Measurements from ENCODE around the gene ATXN1L.

Gene ATXN1L

GRCh38 chr16:71880176-71880575 lies 34.4 kb downstream of the ATXN1L start:
- Histone ChIP-seq H3K27ac (ENCODE audit: low read length) (no peak overlapping the region), H3K36me3 (ENCODE audit: control insufficient read depth, low read depth, low read length) (peaks cover 26% of the 10 kb centered on the region), H3K4me1 (ENCODE audit: control insufficient read depth, low read depth, low read length) (peaks cover 10% of the 10 kb centered on the region), H3K27me3 (ENCODE audit: control insufficient read depth, insufficient read depth, low read length) (no peaks in the 10 kb centered on the region), H3K9ac (ENCODE audit: low read length) (no peak overlapping the region), H3K9me3 (ENCODE audit: control insufficient read depth, low read depth, low read length) (no peaks in the 10 kb centered on the region), H3K4me3 (ENCODE audit: low read length) (no peak overlapping the region)

- peak overlapping the region; percentile 85 for H3K9ac ChIP-seq (ENCODE audit: low read length)
- H3K4me1 ChIP-seq (ENCODE audit: control insufficient read depth, low read depth, low read length): peaks cover 10% of the 10 kb centered on the region
- H3K27me3 ChIP-seq (ENCODE audit: control insufficient read depth, insufficient read depth, low read length): no peaks in the 10 kb centered on the region
- H3K4me3 ChIP-seq (ENCODE audit: low read length): peak overlapping the region; percentile 86
- H3K36me3 ChIP-seq (ENCODE audit: control insufficient read depth, low read depth, low read length): peaks cover 22% of the 10 kb centered on the region
- no peak overlapping the region for H3K27ac ChIP-seq (ENCODE audit: low read length)
- H3K9me3 ChIP-seq (ENCODE audit: control insufficient read depth, low read depth, low read length): no peaks in the 10 kb centered on the region
Measured at GRCh38 chr16:71882505-71883167, 36.9 kb downstream of the ATXN1L start.

DNA sequence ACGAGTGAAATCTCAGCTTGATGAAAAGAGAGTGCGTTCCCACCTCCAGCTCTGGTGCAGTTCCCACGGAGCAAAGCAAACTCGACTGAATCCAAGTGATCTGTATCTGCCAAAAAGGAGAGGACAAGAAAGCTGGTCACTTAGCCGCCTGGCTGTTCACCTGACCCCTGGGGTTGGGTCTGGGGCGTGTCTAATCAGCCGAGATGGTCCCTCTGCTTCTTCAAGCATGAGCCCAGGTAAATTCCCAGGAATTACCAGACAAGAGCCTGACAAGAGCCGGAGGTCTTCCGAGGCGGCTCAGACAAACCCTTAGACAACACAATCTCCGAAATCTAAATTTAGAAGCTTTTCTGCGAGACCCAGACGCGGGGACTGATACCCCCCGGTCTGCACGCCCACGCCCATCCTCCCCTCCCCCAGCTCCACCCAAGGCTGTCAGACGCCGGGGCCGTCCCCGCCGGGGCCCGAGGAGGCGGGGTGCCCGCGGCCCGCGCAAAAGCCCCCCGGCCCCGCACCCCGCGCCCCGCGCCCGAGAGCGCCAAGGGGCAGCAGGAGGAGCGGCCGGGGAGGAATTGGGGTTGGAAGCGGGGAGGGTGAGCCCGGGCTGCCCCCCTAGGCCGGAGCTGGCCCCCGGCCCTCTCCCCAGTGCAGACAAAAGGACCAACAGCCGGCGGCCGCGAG lies 37.5 kb downstream of the ATXN1L start:
- H3K9me3 ChIP-seq (ENCODE audit: control insufficient read depth, low read depth, low read length): no peaks in the 10 kb centered on the region
- peaks cover 10% of the 10 kb centered on the region for H3K4me1 ChIP-seq (ENCODE audit: control insufficient read depth, low read depth, low read length)
- no peaks in the 10 kb centered on the region for H3K27me3 ChIP-seq (ENCODE audit: control insufficient read depth, insufficient read depth, low read length)
- peak overlapping the region; percentile 41 for H3K27ac ChIP-seq (ENCODE audit: low read length)
- H3K9ac ChIP-seq (ENCODE audit: low read length): peak overlapping the region; percentile 85
- H3K36me3 ChIP-seq (ENCODE audit: control insufficient read depth, low read depth, low read length): peaks cover 22% of the 10 kb centered on the region
- peak overlapping the region; percentile 86 for H3K4me3 ChIP-seq (ENCODE audit: low read length)

GRCh38 chr16:71883849-71884638 lies 38.3 kb downstream of the ATXN1L start, which contains the start of gene ZNF821:
TSS of gene ZNF821 (minus strand) at chr16:71884182. CDS start at chr16:71879946, 4,236 bp downstream.
- Histone ChIP-seq H3K27ac (ENCODE audit: low read length) (peak within 1 kb of the TSS; percentile 41), H3K27me3 (ENCODE audit: control insufficient read depth, insufficient read depth, low read length) (no peaks in the 10 kb centered on the region), H3K36me3 (ENCODE audit: control insufficient read depth, low read depth, low read length) (peaks cover 18% of the 10 kb centered on the region), H3K4me1 (ENCODE audit: control insufficient read depth, low read depth, low read length) (peaks cover 10% of the 10 kb centered on the region), H3K9ac (ENCODE audit: low read length) (peak within 1 kb of the TSS; percentile 85), H3K4me3 (ENCODE audit: low read length) (peak within 1 kb of the TSS; percentile 86), H3K9me3 (ENCODE audit: control insufficient read depth, low read depth, low read length) (no peaks in the 10 kb centered on the region)

DNA sequence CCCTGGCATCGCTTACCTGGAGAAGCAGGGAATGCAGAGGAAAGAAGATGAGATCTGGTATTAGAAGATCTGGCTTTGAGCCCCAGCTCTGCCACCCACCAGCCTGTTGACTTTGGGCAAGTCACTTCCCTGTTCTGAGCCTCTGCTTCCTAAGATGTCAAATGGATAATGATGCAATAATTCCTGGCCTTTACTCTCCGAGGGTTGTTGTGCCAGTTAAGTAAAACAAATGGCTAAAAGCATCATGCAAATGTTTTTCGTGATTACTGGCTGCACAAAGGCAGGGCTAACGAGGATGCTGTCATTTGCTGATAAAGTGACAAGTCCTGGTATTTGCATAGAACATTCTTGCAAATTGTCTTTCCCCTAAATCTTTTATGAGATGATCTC lies 39.5 kb downstream of the ATXN1L start:
- Histone ChIP-seq H3K36me3 (ENCODE audit: control insufficient read depth, low read depth, low read length) (peaks cover 5% of the 10 kb centered on the region), H3K4me3 (ENCODE audit: low read length) (no peak overlapping the region), H3K9me3 (ENCODE audit: control insufficient read depth, low read depth, low read length) (no peaks in the 10 kb centered on the region), H3K27me3 (ENCODE audit: control insufficient read depth, insufficient read depth, low read length) (no peaks in the 10 kb centered on the region), H3K9ac (ENCODE audit: low read length) (no peak overlapping the region), H3K27ac (ENCODE audit: low read length) (no peak overlapping the region), H3K4me1 (ENCODE audit: control insufficient read depth, low read depth, low read length) (peaks cover 10% of the 10 kb centered on the region)

DNA sequence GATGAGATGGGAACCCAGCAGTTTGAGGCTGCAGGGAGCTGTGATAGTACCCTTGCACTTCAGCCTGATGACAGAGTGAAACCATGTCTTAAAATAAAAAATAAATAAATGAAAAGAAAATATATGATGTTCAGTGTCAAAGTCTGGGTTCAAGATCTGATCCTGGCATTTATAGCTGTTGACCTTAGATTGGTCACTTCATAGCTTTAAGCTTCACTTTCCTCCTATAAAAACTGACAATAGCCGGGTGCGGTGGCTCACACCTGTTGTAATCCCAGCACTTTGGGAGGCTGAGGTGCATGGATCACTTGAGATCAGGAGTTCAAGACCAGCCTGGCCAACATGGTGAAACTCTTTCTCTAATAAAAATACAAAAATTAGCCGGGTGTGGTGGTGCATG lies 43.4 kb downstream of the ATXN1L start:
- no peak overlapping the region for H3K27ac ChIP-seq (ENCODE audit: low read length)
- no peaks in the 10 kb centered on the region for H3K36me3 ChIP-seq (ENCODE audit: control insufficient read depth, low read depth, low read length)
- H3K4me3 ChIP-seq (ENCODE audit: low read length): no peak overlapping the region
- H3K4me1 ChIP-seq (ENCODE audit: control insufficient read depth, low read depth, low read length): peaks cover 3% of the 10 kb centered on the region
- H3K9ac ChIP-seq (ENCODE audit: low read length): no peak overlapping the region
- H3K27me3 ChIP-seq (ENCODE audit: control insufficient read depth, insufficient read depth, low read length): no peaks in the 10 kb centered on the region
- H3K9me3 ChIP-seq (ENCODE audit: control insufficient read depth, low read depth, low read length): no peaks in the 10 kb centered on the region

- Histone ChIP-seq H3K27ac (ENCODE audit: low read length) (no peak overlapping the region), H3K9me3 (ENCODE audit: control insufficient read depth, low read depth, low read length) (no peaks in the 10 kb centered on the region), H3K4me3 (ENCODE audit: low read length) (peak overlapping the region; percentile 90), H3K27me3 (ENCODE audit: control insufficient read depth, insufficient read depth, low read length) (no peaks in the 10 kb centered on the region), H3K9ac (ENCODE audit: low read length) (peak overlapping the region; percentile 93), H3K4me1 (ENCODE audit: control insufficient read depth, low read depth, low read length) (peaks cover 7% of the 10 kb centered on the region), H3K36me3 (ENCODE audit: control insufficient read depth, low read depth, low read length) (no peaks in the 10 kb centered on the region)
Measured at GRCh38 chr16:71893888-71894228, 48.1 kb downstream of the ATXN1L start.

GRCh38 chr16:71894229-71894920 lies 48.6 kb downstream of the ATXN1L start:
- Histone ChIP-seq H3K9me3 (ENCODE audit: control insufficient read depth, low read depth, low read length) (no peaks in the 10 kb centered on the region), H3K9ac (ENCODE audit: low read length) (peak overlapping the region; percentile 93), H3K27ac (ENCODE audit: low read length) (peak overlapping the region; percentile 96), H3K4me1 (ENCODE audit: control insufficient read depth, low read depth, low read length) (peaks cover 7% of the 10 kb centered on the region), H3K36me3 (ENCODE audit: control insufficient read depth, low read depth, low read length) (no peaks in the 10 kb centered on the region), H3K4me3 (ENCODE audit: low read length) (peak overlapping the region; percentile 90), H3K27me3 (ENCODE audit: control insufficient read depth, insufficient read depth, low read length) (no peaks in the 10 kb centered on the region)

DNA sequence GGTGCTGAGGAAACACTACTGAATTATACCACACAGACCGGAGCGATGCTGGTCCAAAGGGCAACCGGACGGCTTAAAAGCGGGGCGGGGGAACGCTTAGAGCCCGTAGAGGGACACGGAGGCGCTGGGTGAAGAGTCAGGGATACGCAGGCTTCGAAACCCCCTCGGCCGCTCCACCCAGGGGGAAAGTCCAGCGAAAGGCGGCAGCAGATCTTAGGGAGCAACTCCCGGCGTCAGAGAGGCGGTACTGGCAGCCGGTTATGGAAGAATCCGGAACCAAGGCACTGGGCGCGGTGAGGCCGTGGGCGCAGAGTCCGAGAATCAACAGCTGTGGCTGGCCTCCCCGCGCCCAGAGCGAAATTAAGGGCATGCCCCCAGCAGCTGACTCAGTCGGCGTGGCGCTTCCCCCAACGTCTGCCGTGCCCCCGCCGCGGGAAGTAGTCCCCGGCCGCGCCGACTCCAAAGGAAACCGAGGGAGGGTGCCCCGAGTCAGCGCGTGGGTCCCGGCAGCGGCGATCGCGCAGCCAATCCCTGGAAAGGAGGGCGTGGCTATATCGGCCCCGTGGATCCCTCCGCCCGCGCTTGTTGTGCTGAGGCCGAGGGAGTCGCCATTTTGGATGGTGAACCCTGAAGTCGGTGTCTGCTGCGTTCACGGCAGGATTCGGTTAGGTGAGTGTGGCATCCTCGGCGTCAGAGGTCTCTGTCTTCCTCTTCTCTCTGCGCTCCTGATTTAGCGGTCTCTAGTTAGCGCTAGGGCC lies 49.3 kb downstream of the ATXN1L start, which contains the start of gene IST1:
Gene IST1 (plus strand): TSS at position 611 of the 758 bp plus-strand sequence. CDS start 20,110 bp downstream, outside the sequence.
- no peaks in the 10 kb centered on the region for H3K9me3 ChIP-seq (ENCODE audit: control insufficient read depth, low read depth, low read length)
- peaks cover 7% of the 10 kb centered on the region for H3K4me1 ChIP-seq (ENCODE audit: control insufficient read depth, low read depth, low read length)
- peak within 1 kb of the TSS; percentile 90 for H3K4me3 ChIP-seq (ENCODE audit: low read length)
- H3K27me3 ChIP-seq (ENCODE audit: control insufficient read depth, insufficient read depth, low read length): no peaks in the 10 kb centered on the region
- no peaks in the 10 kb centered on the region for H3K36me3 ChIP-seq (ENCODE audit: control insufficient read depth, low read depth, low read length)
- H3K9ac ChIP-seq (ENCODE audit: low read length): peak within 1 kb of the TSS; percentile 93
- H3K27ac ChIP-seq (ENCODE audit: low read length): peak within 1 kb of the TSS; percentile 96

DNA sequence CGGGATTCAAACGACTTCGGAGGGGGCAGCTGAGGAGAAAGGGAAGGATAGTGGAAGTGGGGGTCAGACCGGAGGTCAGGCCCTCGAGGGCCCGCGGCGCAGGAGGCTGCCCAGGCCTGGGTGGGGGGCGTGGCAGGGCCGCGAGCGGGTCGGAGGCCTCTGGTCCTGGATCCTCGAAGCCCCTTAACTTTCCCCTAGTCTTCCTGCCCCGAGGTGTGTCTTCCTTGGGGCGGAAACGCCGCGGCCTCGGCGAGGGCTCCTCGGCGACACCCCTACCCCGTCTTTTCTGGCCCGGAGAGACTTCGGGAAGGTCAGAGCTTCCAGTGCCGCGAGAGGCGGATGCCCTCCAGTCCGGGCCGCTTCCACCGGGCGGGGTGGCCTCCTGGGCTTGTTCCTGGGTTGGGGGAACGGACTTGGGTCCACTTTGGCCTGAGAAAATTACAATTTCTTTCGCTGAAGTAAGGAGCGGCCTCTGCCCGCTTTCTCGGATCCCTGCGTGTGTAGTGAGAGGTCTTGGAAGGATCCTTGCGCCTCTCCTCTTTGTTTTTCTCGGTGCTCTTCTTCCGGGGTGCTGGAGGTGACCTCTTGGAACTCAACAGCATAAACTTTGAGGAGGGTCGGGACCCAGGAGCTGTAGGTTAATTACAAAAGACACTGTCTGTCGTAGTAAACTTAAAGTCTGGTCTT lies 50.0 kb downstream of the ATXN1L start:
- H3K4me1 ChIP-seq (ENCODE audit: control insufficient read depth, low read depth, low read length): peaks cover 7% of the 10 kb centered on the region
- peak overlapping the region; percentile 90 for H3K4me3 ChIP-seq (ENCODE audit: low read length)
- peak overlapping the region; percentile 93 for H3K9ac ChIP-seq (ENCODE audit: low read length)
- no peaks in the 10 kb centered on the region for H3K36me3 ChIP-seq (ENCODE audit: control insufficient read depth, low read depth, low read length)
- no peaks in the 10 kb centered on the region for H3K9me3 ChIP-seq (ENCODE audit: control insufficient read depth, low read depth, low read length)
- H3K27me3 ChIP-seq (ENCODE audit: control insufficient read depth, insufficient read depth, low read length): no peaks in the 10 kb centered on the region
- peak overlapping the region; percentile 96 for H3K27ac ChIP-seq (ENCODE audit: low read length)
